ENCODE results near the gene ITIH2.
A peak's percentile ranks its signal among the peaks of the same experiment; 100 is the strongest.

Gene ITIH2

GRCh38 chr10:7786430-7786829 is 83.3 kb downstream of the ITIH2 start:
- TF ChIP-seq CTCF (IDR thresholded peaks at IDR 0.05; ENCODE audit: insufficient read depth, low read length, missing control alignments), result no peak
- DNase-seq (ENCODE audit: low read depth, low spot score), result no peak
- H3K4me3 ChIP-seq (ENCODE audit: low read depth, low read length), result peak overlapping the region; percentile 98
- ChIA-PET POLR2A (no interaction called here), CTCF (no interaction called here)

- DNase-seq (ENCODE audit: low read depth, low spot score), result no peak
- POLR2A ChIA-PET, result interaction anchor here (0.6 to 2.7 kb wide), 6 partner anchors 10 to 674 kb away, joined by 3 to 19 read pairs (median 6); partner anchors contain the start of gene TAF3
- CTCF ChIA-PET, result interaction anchor here (1.9 kb wide), 1 partner anchor 32 kb away, joined by 7 read pairs; the partner anchor contains the start of gene TAF3
- no peak for TF ChIP-seq CTCF (IDR thresholded peaks at IDR 0.05; ENCODE audit: insufficient read depth, low read length, missing control alignments)
- H3K4me3 ChIP-seq (ENCODE audit: low read depth, low read length), result peak overlapping the region; percentile 98
These were observed 84.2 kb downstream of the ITIH2 start for GRCh38 chr10:7787150-7787856.

- CTCF ChIA-PET, result interaction anchor here (1.6 to 1.9 kb wide), 2 partner anchors 31 to 1420 kb away, joined by 5 to 7 read pairs; partner anchors contain the start of gene TAF3
- POLR2A ChIA-PET, result interaction anchor here (0.5 to 2.7 kb wide), 7 partner anchors 9 to 675 kb away, joined by 3 to 19 read pairs (median 6); partner anchors contain the start of gene TAF3
- DNase-seq (ENCODE audit: low read depth, low spot score), result peak; percentile 65
- no peak for TF ChIP-seq CTCF (IDR thresholded peaks at IDR 0.05; ENCODE audit: insufficient read depth, low read length, missing control alignments)
- peak within 1 kb of the TSS; percentile 98 for H3K4me3 ChIP-seq (ENCODE audit: low read depth, low read length)
These were observed 84.9 kb downstream of the ITIH2 start, which contains the start of the genes ATP5F1C and KIN for GRCh38 chr10:7787857-7788638. Gene ATP5F1C, plus strand, starts transcription at chr10:7788177. Its CDS starts 31 bp downstream, at chr10:7788208. Gene KIN, minus strand, starts transcription at chr10:7787993. Its CDS starts 60 bp downstream, at chr10:7787933.

- ChIA-PET CTCF (interaction anchor here (1.6 to 1.9 kb wide), 2 partner anchors 30 to 1419 kb away, joined by 5 to 7 read pairs; partner anchors contain the start of gene TAF3), POLR2A (interaction anchor here (0.5 to 2.7 kb wide), 6 partner anchors 9 to 54 kb away, joined by 3 to 19 read pairs (median 6); partner anchors contain the start of gene TAF3)
- H3K4me3 ChIP-seq (ENCODE audit: low read depth, low read length), result peak overlapping the region; percentile 98
- no peak for TF ChIP-seq CTCF (IDR thresholded peaks at IDR 0.05; ENCODE audit: insufficient read depth, low read length, missing control alignments)
- no peak for DNase-seq (ENCODE audit: low read depth, low spot score)
These were observed 85.6 kb downstream of the ITIH2 start for GRCh38 chr10:7788639-7789286.

- DNase-seq (ENCODE audit: low read depth, low spot score), result no peak
- no peak for TF ChIP-seq CTCF (IDR thresholded peaks at IDR 0.05; ENCODE audit: insufficient read depth, low read length, missing control alignments)
- H3K4me3 ChIP-seq (ENCODE audit: low read depth, low read length), result peak overlapping the region; percentile 98
- POLR2A ChIA-PET, result interaction anchor here (2.7 kb wide), 1 partner anchor 8 kb away, joined by 19 read pairs; no protein-coding TSS in a partner anchor
- CTCF ChIA-PET, result interaction anchor here (1.6 to 1.9 kb wide), 2 partner anchors 30 to 1419 kb away, joined by 5 to 7 read pairs; partner anchors contain the start of gene TAF3
These were observed 86.3 kb downstream of the ITIH2 start for GRCh38 chr10:7789390-7789789.

Measured in AG04449 (cell line).